GM10266 (cell line): ENCODE results near the gene CLCF1.
A peak's percentile ranks its signal among the peaks of the same experiment; 100 is the strongest.
"Not testable (repeated sequence)": the region's sequence is repeated elsewhere in the genome, so short reads cannot be mapped to it uniquely, and the experiment has no call there.

ENCODE experiments used
- DNase-seq: peaks from one replicate; pipeline ENCODE4 v3.0.0; 2012; ENCODE audit errors: extremely low spot score
- TF ChIP-seq, protein P1 (sequence below): IDR thresholded peaks from 2 replicates; pipeline ENCODE4 v1.5.1; 2012; ENCODE audit warnings: mild to moderate bottlenecking, low read depth; ENCODE audit not compliant: control insufficient read depth, insufficient read depth; ENCODE audit errors: missing control alignments

The CLCF1 gene

DNA sequence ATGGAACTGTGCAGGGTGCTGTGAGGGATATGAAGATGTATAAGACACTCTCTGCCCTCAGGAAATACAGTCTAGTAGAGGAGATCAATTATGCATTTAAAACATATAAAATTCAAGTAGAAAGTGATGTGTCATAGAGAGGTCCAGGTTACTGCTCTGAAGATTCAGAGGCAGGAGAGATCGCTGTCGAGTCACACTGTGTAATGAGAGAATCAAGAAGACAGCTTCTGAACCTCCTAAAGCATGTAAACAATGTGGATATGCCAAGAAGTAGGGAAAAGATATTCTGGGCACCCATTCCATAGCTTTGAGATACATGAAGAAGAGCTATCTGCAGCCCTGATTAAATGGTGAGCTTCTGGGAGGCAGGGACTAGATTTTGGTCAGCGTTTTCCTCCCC lies 53.4 kb downstream of the CLCF1 start:
- no peak for DNase-seq
- TF ChIP-seq, protein P1, sequence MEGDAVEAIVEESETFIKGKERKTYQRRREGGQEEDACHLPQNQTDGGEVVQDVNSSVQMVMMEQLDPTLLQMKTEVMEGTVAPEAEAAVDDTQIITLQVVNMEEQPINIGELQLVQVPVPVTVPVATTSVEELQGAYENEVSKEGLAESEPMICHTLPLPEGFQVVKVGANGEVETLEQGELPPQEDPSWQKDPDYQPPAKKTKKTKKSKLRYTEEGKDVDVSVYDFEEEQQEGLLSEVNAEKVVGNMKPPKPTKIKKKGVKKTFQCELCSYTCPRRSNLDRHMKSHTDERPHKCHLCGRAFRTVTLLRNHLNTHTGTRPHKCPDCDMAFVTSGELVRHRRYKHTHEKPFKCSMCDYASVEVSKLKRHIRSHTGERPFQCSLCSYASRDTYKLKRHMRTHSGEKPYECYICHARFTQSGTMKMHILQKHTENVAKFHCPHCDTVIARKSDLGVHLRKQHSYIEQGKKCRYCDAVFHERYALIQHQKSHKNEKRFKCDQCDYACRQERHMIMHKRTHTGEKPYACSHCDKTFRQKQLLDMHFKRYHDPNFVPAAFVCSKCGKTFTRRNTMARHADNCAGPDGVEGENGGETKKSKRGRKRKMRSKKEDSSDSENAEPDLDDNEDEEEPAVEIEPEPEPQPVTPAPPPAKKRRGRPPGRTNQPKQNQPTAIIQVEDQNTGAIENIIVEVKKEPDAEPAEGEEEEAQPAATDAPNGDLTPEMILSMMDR = no peak

DNA sequence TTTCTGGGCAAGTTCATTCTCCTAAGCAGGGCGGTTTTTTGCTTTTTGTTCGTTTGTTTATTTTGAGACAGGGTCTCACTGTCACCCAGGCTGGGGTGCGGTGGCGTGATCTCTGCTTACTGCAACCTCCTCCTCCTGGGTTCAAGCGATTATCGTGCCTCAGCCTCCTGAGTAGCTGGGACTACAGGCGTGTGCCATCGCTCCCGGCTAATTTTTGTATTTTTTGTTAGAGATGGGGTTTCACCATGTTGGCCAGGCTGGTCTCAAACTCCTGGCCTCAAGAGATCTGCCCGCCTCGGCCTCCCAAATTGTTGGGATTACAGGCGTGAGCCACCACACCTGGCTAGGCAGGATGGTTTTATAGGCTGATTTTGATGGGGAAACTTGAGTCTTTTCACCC lies 54.5 kb downstream of the CLCF1 start:
- DNase-seq = not testable (repeated sequence)

DNA sequence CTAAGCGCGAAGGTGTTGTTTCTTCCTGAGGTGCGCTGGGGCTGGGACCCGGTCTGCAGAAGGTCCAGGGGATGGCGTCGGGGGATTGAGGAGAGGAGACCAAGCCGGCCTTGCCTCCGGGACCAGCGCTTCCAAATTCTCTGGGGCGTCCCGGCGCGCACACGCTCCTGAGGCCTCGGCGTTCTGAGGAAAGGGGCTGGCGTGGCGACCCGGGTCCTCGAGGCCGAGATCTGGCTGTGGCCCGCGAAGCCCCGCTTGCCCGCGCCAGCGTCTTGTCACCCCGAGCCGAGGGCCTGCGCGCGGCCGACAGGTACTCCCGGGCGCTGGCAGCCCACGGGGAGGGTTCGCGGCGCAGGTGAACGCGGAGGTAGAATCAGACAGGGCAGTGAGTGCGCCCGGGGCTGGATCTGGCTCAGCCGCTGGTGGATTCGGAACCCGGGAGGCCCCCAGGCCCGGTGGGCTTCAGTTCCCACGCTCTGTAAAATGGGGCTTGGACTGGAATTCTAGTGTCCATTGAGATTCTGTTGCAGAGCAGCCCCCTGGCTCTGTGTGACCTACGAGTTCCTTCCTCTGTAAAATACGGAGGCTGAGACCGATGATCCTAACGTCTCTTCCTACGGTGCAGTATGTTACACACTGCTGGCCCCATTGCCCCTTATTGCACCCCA lies 55.4 kb downstream of the CLCF1 start:
- TF ChIP-seq, protein P1 = no peak
- DNase-seq = no peak

DNA sequence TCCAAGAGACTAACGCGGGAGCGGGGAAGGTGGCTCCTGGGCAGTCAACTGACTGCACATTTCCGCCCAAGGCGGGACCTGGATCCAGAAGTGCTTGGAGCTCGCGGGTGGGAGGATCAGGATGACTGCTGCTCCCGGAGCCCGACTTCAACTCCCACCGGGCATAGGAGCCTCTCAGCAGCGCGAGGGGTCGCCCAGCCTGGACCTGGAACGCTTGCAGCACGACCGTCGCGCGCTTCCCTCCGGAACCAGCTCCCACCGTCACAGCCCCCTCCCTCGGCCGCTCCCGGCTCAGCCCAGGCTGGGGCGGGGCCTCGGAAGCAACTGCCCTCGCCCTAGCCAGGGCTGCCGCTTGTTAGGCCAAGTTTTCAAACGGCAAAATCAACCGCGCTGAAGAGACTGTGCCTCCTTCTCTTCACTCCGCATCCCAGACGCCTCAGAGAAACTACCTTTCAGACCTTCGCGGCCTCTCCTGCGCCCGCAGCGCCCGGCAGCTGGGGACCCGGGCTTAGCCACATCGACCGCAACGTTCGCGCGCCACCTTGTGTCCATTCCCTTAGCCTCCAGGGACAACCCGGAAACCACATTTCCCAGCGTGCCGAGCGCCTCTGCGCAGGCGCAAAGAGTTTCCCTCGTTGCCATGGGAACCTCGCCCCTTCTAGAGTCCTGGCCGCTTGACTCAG lies 56.1 kb downstream of the CLCF1 start:
- DNase-seq = peak; percentile 99
- TF ChIP-seq, protein P1 = peak; percentile 96

DNA sequence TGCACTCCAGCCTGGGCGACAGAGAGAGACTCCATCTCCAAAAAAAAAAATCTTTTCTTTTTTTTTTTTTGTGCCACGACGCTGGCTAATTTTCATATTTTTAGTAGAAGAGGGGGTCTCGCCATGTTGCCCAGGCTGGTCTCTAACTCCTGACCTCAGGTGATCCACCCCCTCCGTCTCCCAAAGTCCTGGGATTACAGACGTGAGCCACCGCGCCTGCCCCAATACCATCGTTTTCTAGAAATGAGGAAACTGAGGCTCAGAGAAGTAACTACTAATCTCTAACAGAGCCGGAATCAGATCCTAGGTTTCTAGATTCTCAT lies 56.6 kb downstream of the CLCF1 start:
- TF ChIP-seq, protein P1 = no peak
- no peak for DNase-seq

DNA sequence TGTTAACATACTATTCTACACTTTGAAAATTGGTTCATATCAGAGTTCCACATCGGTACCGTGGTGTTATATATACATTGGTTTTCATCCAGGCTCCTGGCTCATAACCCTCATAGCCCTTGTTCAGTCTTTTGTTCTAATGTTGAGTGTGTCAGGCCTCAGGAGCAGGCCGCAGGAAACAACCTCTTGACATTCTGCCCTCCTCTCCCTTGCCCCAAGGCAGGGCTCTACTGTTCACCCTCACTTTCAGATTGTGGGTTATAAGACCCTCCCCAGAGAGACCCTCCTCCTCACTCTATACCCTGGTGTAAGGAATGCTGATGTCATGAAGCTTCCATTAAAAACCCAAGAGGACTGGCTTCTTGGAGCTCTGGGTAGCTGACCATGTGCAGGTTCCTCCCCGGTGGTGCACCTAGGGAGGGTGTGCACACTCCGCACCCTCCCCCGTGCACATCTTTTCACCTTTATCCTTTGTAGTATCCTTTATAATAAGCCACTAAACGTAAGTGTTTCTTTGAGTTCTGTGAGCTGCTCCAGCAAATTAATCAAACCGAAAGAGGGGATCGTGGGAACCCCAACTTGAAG lies 58.0 kb downstream of the CLCF1 start:
- peak; percentile 10 for DNase-seq
- TF ChIP-seq, protein P1 = no peak

DNA sequence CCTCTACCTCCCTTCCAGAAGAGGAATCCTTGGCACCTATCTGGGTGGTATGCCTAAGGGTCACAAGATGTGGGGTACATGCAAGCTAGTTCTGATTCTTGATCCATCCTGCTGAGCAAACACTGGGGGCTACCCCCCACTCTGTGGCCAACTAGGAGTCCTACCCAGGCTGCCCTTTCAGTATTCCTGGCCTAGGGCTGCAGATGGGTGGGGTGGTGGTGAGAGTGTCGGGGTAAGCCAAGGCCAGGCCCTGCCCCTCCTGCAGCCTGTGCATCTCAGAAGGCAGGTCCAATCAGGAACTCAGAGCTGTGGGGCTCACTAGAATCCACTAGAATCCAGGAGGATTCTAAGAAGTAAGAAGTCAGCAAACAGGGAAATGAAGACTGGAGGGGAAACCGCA lies 59.2 kb downstream of the CLCF1 start:
- TF ChIP-seq, protein P1 = no peak
- no peak for DNase-seq
